ENCODE results near the gene ME3.

ME3 gene

GRCh38 chr11:86553265-86553664 lies 119.2 kb downstream of the ME3 start:
- TF ChIP-seq NFIC (IDR thresholded peaks at IDR 0.05) (peak; percentile 41; the same call in 1 of the 2 replicates), USF1 (IDR thresholded peaks at IDR 0.05) (no peak), TEAD4 (IDR thresholded peaks at IDR 0.05) (no peak)
- TF ChIP-seq, protein P1, sequence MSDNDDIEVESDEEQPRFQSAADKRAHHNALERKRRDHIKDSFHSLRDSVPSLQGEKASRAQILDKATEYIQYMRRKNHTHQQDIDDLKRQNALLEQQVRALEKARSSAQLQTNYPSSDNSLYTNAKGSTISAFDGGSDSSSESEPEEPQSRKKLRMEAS (IDR thresholded peaks at IDR 0.05): no peak

DNA sequence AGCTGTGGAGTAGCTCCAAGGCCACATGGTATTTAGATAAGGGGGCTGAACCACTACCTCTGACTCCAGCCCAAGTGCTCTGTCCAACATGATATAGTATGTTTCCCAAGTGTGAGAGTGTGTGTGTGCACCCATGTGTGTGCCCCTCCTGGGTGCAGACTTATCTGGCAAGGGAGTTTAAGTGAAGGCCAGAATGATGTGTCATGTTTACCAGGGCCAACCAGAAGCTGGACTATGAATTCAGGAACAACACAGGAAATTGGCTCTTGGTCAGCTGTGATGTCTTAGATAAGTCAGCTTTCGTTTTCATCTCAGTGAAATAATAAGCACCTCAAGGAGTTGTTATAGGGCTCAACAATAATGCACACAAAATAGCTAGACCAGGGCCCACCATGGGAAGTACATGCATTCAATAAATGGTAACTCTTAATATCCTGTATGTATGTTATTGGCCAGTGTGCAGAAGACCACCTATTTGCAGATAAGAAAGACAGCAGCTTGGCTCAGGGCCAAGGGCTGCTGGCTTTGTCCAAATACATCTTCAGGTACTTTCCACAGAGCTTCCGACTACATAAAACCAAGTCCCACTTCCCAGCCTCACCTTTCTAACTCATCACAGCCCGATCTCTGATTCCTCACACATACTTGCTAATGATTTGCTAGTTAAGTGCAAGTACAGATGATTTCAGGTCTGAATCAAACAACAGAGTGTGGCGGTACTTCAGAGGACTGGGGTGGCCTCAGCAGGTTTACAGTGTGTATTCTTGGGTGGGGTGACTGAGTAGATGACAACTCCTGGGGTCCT lies 120.9 kb downstream of the ME3 start:
- no peak for TF ChIP-seq EGR1 (IDR thresholded peaks at IDR 0.05)
- TF ChIP-seq, protein P1 (IDR thresholded peaks at IDR 0.05): no peak
- no peak for TF ChIP-seq REST (IDR thresholded peaks at IDR 0.05; ENCODE audit: low read depth)
- TF ChIP-seq CEBPB (IDR thresholded peaks at IDR 0.05): no peak
- TF ChIP-seq RAD21 (IDR thresholded peaks at IDR 0.05; ENCODE audit: low read depth): no peak
- TF ChIP-seq ZBTB7A (IDR thresholded peaks at IDR 0.05; ENCODE audit: low read depth): no peak
- TF ChIP-seq EP300 (IDR thresholded peaks at IDR 0.05; ENCODE audit: borderline replicate concordance): no peak
- TF ChIP-seq YY1 (IDR thresholded peaks at IDR 0.05; ENCODE audit: low read depth): no peak
- no peak for TF ChIP-seq TEAD4 (IDR thresholded peaks at IDR 0.05)
- no peak for TF ChIP-seq USF1 (IDR thresholded peaks at IDR 0.05)
- TF ChIP-seq FOXM1 (IDR thresholded peaks at IDR 0.05; ENCODE audit: borderline replicate concordance, low read depth): no peak
- TF ChIP-seq TAF1 (IDR thresholded peaks at IDR 0.05; ENCODE audit: low read depth): no peak
- no peak for TF ChIP-seq NFIC (IDR thresholded peaks at IDR 0.05)
- no peak for TF ChIP-seq CREB1 (IDR thresholded peaks at IDR 0.05; ENCODE audit: low read depth)
- TF ChIP-seq TCF12 (IDR thresholded peaks at IDR 0.05; ENCODE audit: low read depth): no peak

- TF ChIP-seq, protein P1 (IDR thresholded peaks at IDR 0.05): no peak
- TF ChIP-seq TEAD4 (IDR thresholded peaks at IDR 0.05) (no peak), ZBTB7A (IDR thresholded peaks at IDR 0.05; ENCODE audit: low read depth) (no peak), REST (IDR thresholded peaks at IDR 0.05; ENCODE audit: low read depth) (no peak), TAF1 (IDR thresholded peaks at IDR 0.05; ENCODE audit: low read depth) (no peak), CEBPB (IDR thresholded peaks at IDR 0.05) (no peak), NFIC (IDR thresholded peaks at IDR 0.05) (no peak), USF1 (IDR thresholded peaks at IDR 0.05) (no peak)
These were observed 121.7 kb downstream of the ME3 start for GRCh38 chr11:86550757-86551156.

GRCh38 chr11:86548271-86548917 lies 124.0 kb downstream of the ME3 start:
- TF ChIP-seq NFIC (IDR thresholded peaks at IDR 0.05) (no peak), YY1 (IDR thresholded peaks at IDR 0.05; ENCODE audit: low read depth) (no peak), CREB1 (IDR thresholded peaks at IDR 0.05; ENCODE audit: low read depth) (no peak)

DNA sequence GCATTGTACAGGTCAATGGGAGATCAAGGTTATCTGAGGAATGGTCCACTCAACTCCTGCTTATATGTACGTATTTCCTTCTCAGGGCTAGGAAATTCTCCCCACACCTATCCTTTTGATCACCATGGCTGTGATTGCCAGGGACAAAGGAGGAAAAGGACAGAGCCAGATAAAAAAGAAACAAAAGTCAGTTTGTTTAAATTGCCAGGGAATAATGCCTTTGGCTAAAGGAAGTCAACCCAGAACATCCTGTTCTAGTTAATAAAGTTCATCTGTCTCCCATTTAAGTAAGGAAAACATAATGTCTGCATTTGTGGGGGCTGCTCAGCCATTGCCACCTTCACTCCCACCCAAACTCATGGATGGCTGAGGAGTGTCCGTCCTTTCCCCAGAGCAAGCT lies 124.7 kb downstream of the ME3 start:
- TF ChIP-seq ZBTB7A (IDR thresholded peaks at IDR 0.05; ENCODE audit: low read depth): no peak
- no peak for TF ChIP-seq CEBPB (IDR thresholded peaks at IDR 0.05)
- no peak for TF ChIP-seq YY1 (IDR thresholded peaks at IDR 0.05; ENCODE audit: low read depth)
- TF ChIP-seq CREB1 (IDR thresholded peaks at IDR 0.05; ENCODE audit: low read depth): no peak
- no peak for TF ChIP-seq EP300 (IDR thresholded peaks at IDR 0.05; ENCODE audit: borderline replicate concordance)
- no peak for TF ChIP-seq TCF12 (IDR thresholded peaks at IDR 0.05; ENCODE audit: low read depth)
- no peak for TF ChIP-seq TEAD4 (IDR thresholded peaks at IDR 0.05)
- TF ChIP-seq NFIC (IDR thresholded peaks at IDR 0.05): no peak
- TF ChIP-seq RAD21 (IDR thresholded peaks at IDR 0.05; ENCODE audit: low read depth): no peak
- no peak for TF ChIP-seq USF1 (IDR thresholded peaks at IDR 0.05)
- no peak for TF ChIP-seq FOXM1 (IDR thresholded peaks at IDR 0.05; ENCODE audit: borderline replicate concordance, low read depth)
- no peak for TF ChIP-seq EGR1 (IDR thresholded peaks at IDR 0.05)
- TF ChIP-seq TAF1 (IDR thresholded peaks at IDR 0.05; ENCODE audit: low read depth): no peak
- no peak for TF ChIP-seq REST (IDR thresholded peaks at IDR 0.05; ENCODE audit: low read depth)
- TF ChIP-seq, protein P1 (IDR thresholded peaks at IDR 0.05): no peak

All from Ishikawa (cell line).